ENCODE measurements around the gene TTC29. TPM values are rescaled to one million over a fixed set of nuclear protein-coding genes. Genes with fewer than 3 reads are reported as not detected.

The TTC29 gene
- total and polyA plus RNA-seq, 2 donors (not counting 1 experiment from before 2014, with no cell fraction given): not detected

DNA sequence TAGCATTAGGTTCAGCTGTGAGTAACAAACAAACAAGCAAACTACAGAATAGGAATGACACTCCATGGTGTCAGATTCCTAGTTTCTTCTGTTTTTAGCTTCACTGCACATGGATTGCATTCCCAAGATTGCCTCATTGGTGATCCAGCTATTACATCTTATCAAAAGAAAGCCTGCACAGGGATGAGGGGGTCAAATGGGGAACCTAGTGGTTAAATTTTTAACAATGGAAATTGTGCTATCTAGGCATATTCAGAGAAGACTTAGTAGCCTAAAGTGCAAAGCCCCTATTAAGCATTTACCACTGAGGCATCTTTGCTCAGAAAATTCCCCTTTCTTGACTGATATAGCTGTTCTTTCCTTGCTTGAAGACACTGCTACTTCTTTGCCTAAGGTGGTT, 3.9 kb upstream of the TTC29 start:
- no peak for DNase-seq
- Histone ChIP-seq H3K9me3 (ENCODE audit: control extremely low read depth in 1 of 3, control insufficient read depth in 2 of 3, insufficient read depth in 1 of 3, low read length in 2 of 3) (peaks cover 0 to 6% (median 1%) of the 10 kb centered on the region in 3 donors), H3K27ac (ENCODE audit: low read length in 2 of 2) (no peak overlapping the region), H3K36me3 (replicated peaks in 1 of 2; ENCODE audit: control extremely low read depth in 1 of 2, control insufficient read depth in 1 of 2, extremely low read depth in 1 of 2, insufficient read depth in 2 of 2, low read length in 1 of 2) (no peaks in the 10 kb centered on the region), H3K27me3 (replicated peaks in 1 of 4; ENCODE audit: control extremely low read depth in 1 of 4, control insufficient read depth in 3 of 4, insufficient read depth in 4 of 4, low read length in 3 of 4) (peaks cover 0 to 13% (median 4%) of the 10 kb centered on the region in 4 experiments), H4K20me1 (ENCODE audit: control insufficient read depth, insufficient read depth, low read length, poor library complexity, severe bottlenecking) (no peaks in the 10 kb centered on the region), H3K4me2 (replicated peaks; ENCODE audit: low read depth, low read length, poor library complexity, severe bottlenecking) (no peak overlapping the region), H3K79me2 (ENCODE audit: control insufficient read depth, insufficient read depth, low read length) (no peaks in the 10 kb centered on the region), H3K9ac (ENCODE audit: low read length) (no peak overlapping the region), H2AFZ (ENCODE audit: insufficient read depth, low read depth, low read length, poor library complexity, severe bottlenecking) (no peak overlapping the region), H3K4me3 (ENCODE audit: control extremely low read depth in 1 of 5, extremely low read depth in 1 of 5, insufficient read depth in 1 of 5, low read depth in 2 of 5, low read length in 4 of 5) (no peak overlapping the region), H3K4me1 (ENCODE audit: control insufficient read depth in 2 of 2, insufficient read depth in 2 of 2, low read length in 2 of 2) (peaks cover 17 to 21% of the 10 kb centered on the region in 2 donors)
- intact Hi-C loops (cut with micrococcal nuclease): no loop called here
- CTCF ChIA-PET: no interaction called here
- TF ChIP-seq EZH2 (IDR thresholded peaks at IDR 0.05; ENCODE audit: borderline replicate concordance, insufficient read depth, low read depth, low read length, poor library complexity, severe bottlenecking): no peak
- TF ChIP-seq CTCF (IDR thresholded peaks at IDR 0.05): no peak
- Mint-ChIP-seq H3K27ac (no peak overlapping the region), H3K27me3 (peaks cover 38% of the 10 kb centered on the region), H3K4me1 (peaks cover 27% of the 10 kb centered on the region), H3K9me3 (ENCODE audit: insufficient read depth) (peaks cover 2% of the 10 kb centered on the region), H3K4me3 (no peak overlapping the region)
- no peak for ATAC-seq (ENCODE audit: low read depth)
- POLR2A ChIA-PET: no interaction called here

DNA sequence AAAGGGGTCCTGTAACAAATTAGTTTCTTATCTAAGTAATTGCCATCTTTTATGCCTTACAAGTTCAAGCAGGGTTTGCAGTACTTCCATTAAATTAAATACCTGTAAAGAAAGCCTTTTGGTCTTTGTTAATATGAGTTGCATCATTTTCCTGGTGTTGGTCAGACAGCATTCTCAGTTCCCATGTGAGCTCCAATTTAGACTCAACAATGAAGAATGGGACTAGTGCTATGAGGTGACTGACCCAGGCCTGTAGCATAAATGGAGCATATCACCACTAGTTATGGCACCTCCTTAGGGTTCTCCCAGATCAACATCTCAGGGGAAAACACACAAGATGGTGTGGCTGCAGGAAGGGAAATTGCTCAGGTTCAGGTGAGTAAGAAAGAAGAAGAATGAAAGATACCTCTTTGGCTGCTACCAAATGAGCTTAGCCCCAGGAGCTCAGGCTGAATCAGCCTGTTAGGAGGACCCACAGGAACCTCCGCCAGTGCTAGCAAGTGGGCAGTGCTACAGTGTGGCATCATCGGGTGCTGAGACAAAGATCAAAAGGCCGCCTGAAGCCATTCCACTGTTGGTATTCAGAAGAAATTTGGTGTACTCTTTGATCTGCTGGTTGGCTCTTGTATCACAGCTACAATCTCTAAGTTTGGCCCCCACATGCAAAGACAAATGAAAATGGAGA, 1.8 kb downstream of the TTC29 start:
- Histone ChIP-seq H3K9ac (ENCODE audit: low read length) (no peak overlapping the region), H3K27ac (ENCODE audit: low read length in 2 of 2) (no peak overlapping the region), H3K4me2 (replicated peaks; ENCODE audit: low read depth, low read length, poor library complexity, severe bottlenecking) (no peak overlapping the region), H3K4me3 (ENCODE audit: control extremely low read depth in 1 of 5, extremely low read depth in 1 of 5, insufficient read depth in 1 of 5, low read depth in 2 of 5, low read length in 4 of 5) (no peak overlapping the region), H3K36me3 (replicated peaks in 1 of 2; ENCODE audit: control extremely low read depth in 1 of 2, control insufficient read depth in 1 of 2, extremely low read depth in 1 of 2, insufficient read depth in 2 of 2, low read length in 1 of 2) (no peaks in the 10 kb centered on the region), H4K20me1 (ENCODE audit: control insufficient read depth, insufficient read depth, low read length, poor library complexity, severe bottlenecking) (no peaks in the 10 kb centered on the region), H2AFZ (ENCODE audit: insufficient read depth, low read depth, low read length, poor library complexity, severe bottlenecking) (no peak overlapping the region), H3K79me2 (ENCODE audit: control insufficient read depth, insufficient read depth, low read length) (no peaks in the 10 kb centered on the region), H3K27me3 (replicated peaks in 1 of 4; ENCODE audit: control extremely low read depth in 1 of 4, control insufficient read depth in 3 of 4, insufficient read depth in 4 of 4, low read length in 3 of 4) (peaks cover 0 to 5% (median 2%) of the 10 kb centered on the region in 4 experiments), H3K4me1 (ENCODE audit: control insufficient read depth in 2 of 2, insufficient read depth in 2 of 2, low read length in 2 of 2) (peaks cover 17 to 21% of the 10 kb centered on the region in 2 donors), H3K9me3 (ENCODE audit: control extremely low read depth in 1 of 3, control insufficient read depth in 2 of 3, insufficient read depth in 1 of 3, low read length in 2 of 3) (peaks cover 0 to 6% (median 1%) of the 10 kb centered on the region in 3 donors)
- Mint-ChIP-seq H3K4me1 (peaks cover 27% of the 10 kb centered on the region), H3K27me3 (peaks cover 18% of the 10 kb centered on the region), H3K9me3 (ENCODE audit: insufficient read depth) (peaks cover 2% of the 10 kb centered on the region), H3K4me3 (no peak overlapping the region), H3K27ac (no peak overlapping the region)
- POLR2A ChIA-PET: no interaction called here
- no peak for ATAC-seq (ENCODE audit: low read depth)
- WGBS (ENCODE audit: insufficient coverage): 92% methylated on average over 1 of the region's 3 CpGs
- CTCF ChIA-PET: no interaction called here
- intact Hi-C loops (cut with micrococcal nuclease): no loop called here
- no peak for DNase-seq
- TF ChIP-seq EZH2 (IDR thresholded peaks at IDR 0.05; ENCODE audit: borderline replicate concordance, insufficient read depth, low read depth, low read length, poor library complexity, severe bottlenecking) (no peak), CTCF (IDR thresholded peaks at IDR 0.05) (no peak)
